Tibial artery (tissue), 4 donors: ENCODE data around the gene AMIGO2.

ENCODE experiments used
- DNase-seq, 2 donors: peaks; one replicate each; pipeline ENCODE4 v3.0.0-alpha.2; 2019
- H3K27ac ChIP-seq, 2 donors: fragments of 200-600 bp; sonication (generic) in 1 of 2; 1 replicate in 1 of 2; 2 replicates in 1 of 2; pipeline ENCODE4 v1.5.1; 2018 to 2019; ENCODE audit warnings: mild to moderate bottlenecking in 1 of 2
- H3K27me3 ChIP-seq, 2 donors: fragments of 200-600 bp; sonication (generic) in 1 of 2; one replicate each; pipeline versions ENCODE4 v1.5.1 to v1.6.0; 2016 to 2019
- H3K36me3 ChIP-seq, 3 donors: fragments of 200-600 bp; sonication (generic) in 2 of 3; one replicate each; pipeline ENCODE4 v1.5.1; 2016 to 2019; ENCODE audit warnings: mild to moderate bottlenecking in 2 of 3
- H3K4me1 ChIP-seq, 4 donors: fragments of 200-600 bp; sonication (generic) in 2 of 4; 1 replicate in 3 of 4; 2 replicates in 1 of 4; pipeline ENCODE4 v1.5.1; 2016 to 2019
- H3K4me3 ChIP-seq, 2 donors: fragments of 200-600 bp; sonication (generic) in 1 of 2; 1 replicate in 1 of 2; 2 replicates in 1 of 2; pipeline ENCODE4 v1.5.1; 2018 to 2019; ENCODE audit warnings: mild to moderate bottlenecking in 2 of 2
- H3K9me3 ChIP-seq, 3 donors: fragments of 200-600 bp; sonication (generic) in 1 of 3; one replicate each; pipeline ENCODE4 v1.5.1; 2016 to 2019
- intact Hi-C: fragments of 100-400 bp; cut with DNase I; formaldehyde crosslinking; loops from one replicate; pipeline ENCODE4 v1.15.0; 2023; ENCODE audit warnings: low total_unique reads
- TF ChIP-seq, protein P1 (sequence below), 2 experiments: fragments of 200-600 bp in 1 of 2; fragments of 450-650 bp in 1 of 2; IDR thresholded peaks; one replicate each; pipeline ENCODE4 v1.5.1; 2017 to 2019; ENCODE audit warnings: antibody characterized with exemption in 2 of 2, mild to moderate bottlenecking in 1 of 2, moderate library complexity in 1 of 2

Gene AMIGO2

GRCh38 chr12:47082283-47082682, 2.5 kb upstream of the AMIGO2 start:
- DNase-seq, result no peak
- no peak overlapping the region for H3K4me3 ChIP-seq
- H3K27me3 ChIP-seq, result no peaks in the 10 kb centered on the region
- peaks cover 0 to 70% (median 22%) of the 10 kb centered on the region in 4 donors for H3K4me1 ChIP-seq
- no peaks in the 10 kb centered on the region for H3K36me3 ChIP-seq
- peak overlapping the region; percentile 97 to 98 for H3K27ac ChIP-seq
- no peaks in the 10 kb centered on the region for H3K9me3 ChIP-seq
- intact Hi-C loops, result no loop called here
- TF ChIP-seq, protein P1, sequence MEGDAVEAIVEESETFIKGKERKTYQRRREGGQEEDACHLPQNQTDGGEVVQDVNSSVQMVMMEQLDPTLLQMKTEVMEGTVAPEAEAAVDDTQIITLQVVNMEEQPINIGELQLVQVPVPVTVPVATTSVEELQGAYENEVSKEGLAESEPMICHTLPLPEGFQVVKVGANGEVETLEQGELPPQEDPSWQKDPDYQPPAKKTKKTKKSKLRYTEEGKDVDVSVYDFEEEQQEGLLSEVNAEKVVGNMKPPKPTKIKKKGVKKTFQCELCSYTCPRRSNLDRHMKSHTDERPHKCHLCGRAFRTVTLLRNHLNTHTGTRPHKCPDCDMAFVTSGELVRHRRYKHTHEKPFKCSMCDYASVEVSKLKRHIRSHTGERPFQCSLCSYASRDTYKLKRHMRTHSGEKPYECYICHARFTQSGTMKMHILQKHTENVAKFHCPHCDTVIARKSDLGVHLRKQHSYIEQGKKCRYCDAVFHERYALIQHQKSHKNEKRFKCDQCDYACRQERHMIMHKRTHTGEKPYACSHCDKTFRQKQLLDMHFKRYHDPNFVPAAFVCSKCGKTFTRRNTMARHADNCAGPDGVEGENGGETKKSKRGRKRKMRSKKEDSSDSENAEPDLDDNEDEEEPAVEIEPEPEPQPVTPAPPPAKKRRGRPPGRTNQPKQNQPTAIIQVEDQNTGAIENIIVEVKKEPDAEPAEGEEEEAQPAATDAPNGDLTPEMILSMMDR (IDR thresholded peaks at IDR 0.05), result no peak

- H3K4me3 ChIP-seq, result peak overlapping the region; percentile 70 to 84
- DNase-seq, result peak; percentile 81 to 82
- H3K27ac ChIP-seq, result peak overlapping the region; percentile 97 to 98
- TF ChIP-seq, protein P1 (IDR thresholded peaks at IDR 0.05), result no peak
- no peaks in the 10 kb centered on the region for H3K9me3 ChIP-seq
- H3K4me1 ChIP-seq, result peaks cover 0 to 66% (median 24%) of the 10 kb centered on the region in 4 donors
- no peaks in the 10 kb centered on the region for H3K36me3 ChIP-seq
- intact Hi-C loops, result no loop called here
- H3K27me3 ChIP-seq, result no peaks in the 10 kb centered on the region
These were observed 1.2 kb upstream of the AMIGO2 start for GRCh38 chr12:47080725-47081502.

DNA sequence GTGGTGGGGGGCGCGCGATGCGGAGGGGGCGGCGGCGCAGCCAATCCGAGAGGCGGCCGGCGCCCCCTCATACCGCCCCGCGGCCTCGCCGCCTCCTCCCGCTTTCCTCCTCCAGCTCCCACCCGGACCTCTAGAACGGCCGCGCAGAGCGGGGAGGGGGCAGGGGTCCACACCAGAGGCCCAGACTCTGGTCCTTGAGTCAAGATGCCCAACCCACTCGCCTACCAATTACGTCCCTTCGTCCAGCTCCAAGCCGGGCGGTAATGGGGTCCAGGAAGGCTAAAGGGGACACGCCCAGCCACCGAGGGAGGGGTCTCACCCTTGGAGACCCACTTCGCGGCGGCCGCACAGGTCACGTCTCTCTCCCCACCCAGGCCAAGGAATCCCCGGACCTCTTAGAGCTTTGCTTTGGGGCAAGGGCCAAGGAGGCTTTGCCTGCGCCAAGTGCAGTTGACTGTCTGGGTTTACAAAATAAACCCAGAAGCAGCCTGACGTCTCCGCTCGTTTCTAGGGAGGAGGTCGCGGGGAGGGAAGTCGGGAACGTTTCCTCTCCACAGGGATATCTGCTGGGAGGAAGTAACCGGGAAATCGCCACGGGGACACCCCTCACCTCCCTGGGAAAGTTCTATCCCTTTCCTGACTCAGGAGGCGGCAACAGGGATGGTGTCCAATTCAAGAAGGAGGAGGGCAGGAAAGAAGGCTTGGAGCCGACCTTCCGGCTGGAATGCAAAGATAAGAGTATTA, 394 bp upstream of the AMIGO2 start:
- Histone ChIP-seq H3K4me1 (peaks cover 0 to 66% (median 19%) of the 10 kb centered on the region in 4 donors), H3K36me3 (no peaks in the 10 kb centered on the region), H3K9me3 (no peaks in the 10 kb centered on the region), H3K27ac (peak overlapping the region; percentile 97 to 98), H3K27me3 (no peaks in the 10 kb centered on the region), H3K4me3 (peak overlapping the region; percentile 70 to 84)
- TF ChIP-seq, protein P1 (IDR thresholded peaks at IDR 0.05), result no peak
- intact Hi-C loops, result no loop called here
- peak; percentile 47 to 79 for DNase-seq

DNA sequence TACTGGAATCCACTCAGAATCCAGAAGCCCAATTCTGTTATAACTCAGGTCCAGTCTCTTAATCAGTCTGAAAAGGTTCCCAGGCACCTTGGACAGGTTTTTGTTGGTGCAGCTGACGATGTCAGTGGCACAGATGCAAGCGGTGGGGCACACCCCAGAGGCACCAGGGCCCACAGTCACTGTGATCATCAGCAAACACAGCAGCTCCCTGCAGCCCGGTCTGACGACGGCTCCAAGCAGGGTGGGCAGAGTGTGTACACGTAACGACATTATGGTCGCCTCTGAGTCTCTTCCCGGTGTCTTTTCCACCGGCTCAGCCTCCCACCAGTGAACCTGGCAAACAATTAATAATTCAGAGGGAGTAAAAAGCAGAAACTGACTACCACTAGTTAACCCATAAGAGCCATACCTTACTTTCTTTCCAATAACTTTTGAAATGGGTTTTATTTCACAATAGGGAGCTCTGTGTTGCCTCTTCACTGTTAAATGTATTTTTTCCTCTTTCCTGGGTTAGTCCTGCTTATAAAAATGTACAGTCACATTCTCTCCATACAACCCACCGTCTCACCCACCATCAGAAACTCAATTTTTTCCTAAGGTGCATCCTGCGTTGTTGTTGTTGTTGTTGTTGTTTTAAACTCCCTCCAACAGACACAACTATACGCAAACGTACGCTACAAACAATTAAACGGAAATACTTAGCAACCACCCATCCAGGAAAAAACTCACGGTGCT, 859 bp downstream of the AMIGO2 start:
- Histone ChIP-seq H3K4me3 (peak overlapping the region; percentile 70 to 84), H3K27ac (peak overlapping the region; percentile 97 to 98), H3K4me1 (peaks cover 0 to 56% (median 14%) of the 10 kb centered on the region in 4 donors), H3K36me3 (no peaks in the 10 kb centered on the region), H3K9me3 (no peaks in the 10 kb centered on the region), H3K27me3 (no peaks in the 10 kb centered on the region)
- DNase-seq, result peak in 1 of 2 donors; percentile 82
- intact Hi-C loops, result no loop called here
- TF ChIP-seq, protein P1 (IDR thresholded peaks at IDR 0.05), result no peak

- no peaks in the 10 kb centered on the region for H3K27me3 ChIP-seq
- TF ChIP-seq, protein P1 (IDR thresholded peaks at IDR 0.05), result no peak
- H3K36me3 ChIP-seq, result no peaks in the 10 kb centered on the region
- peak overlapping the region; percentile 70 to 84 for H3K4me3 ChIP-seq
- DNase-seq, result no peak
- no peaks in the 10 kb centered on the region for H3K9me3 ChIP-seq
- intact Hi-C loops, result no loop called here
- peaks cover 0 to 48% (median 10%) of the 10 kb centered on the region in 4 donors for H3K4me1 ChIP-seq
- H3K27ac ChIP-seq, result peak overlapping the region; percentile 97 to 98
These were observed 1.7 kb downstream of the AMIGO2 start for GRCh38 chr12:47078086-47078395.
